DND-41 (cell line): ENCODE data around the gene STK4.

Source experiments
- ATAC-seq: fragments of 200-7000 bp; cut with Tn5 transposase; 3 replicates; pipeline ENCODE4 v1.9.1; 2021; ENCODE audit warnings: low read depth; ENCODE audit not compliant: insufficient read depth
- DNase-seq: peaks from one replicate; pipeline ENCODE4 v3.0.0-alpha.2; 2020
- H2AFZ ChIP-seq: 2 replicates; pipeline ENCODE4 v1.6.0; 2012; ENCODE audit warnings: low read depth, low read length
- H3K27ac ChIP-seq: 2 replicates; pipeline ENCODE4 v1.5.1; 2012; ENCODE audit warnings: low read length, inconsistent platforms
- H3K27me3 ChIP-seq: fragments of 200-600 bp; sonication (generic); 2 replicates; pipeline ENCODE4 v1.6.0; 2012; ENCODE audit warnings: low read length, mild to moderate bottlenecking, inconsistent platforms; ENCODE audit not compliant: insufficient read depth, poor library complexity
- H3K36me3 ChIP-seq: 2 replicates; pipeline ENCODE4 v1.5.1; 2012; ENCODE audit warnings: low read length, inconsistent platforms; ENCODE audit not compliant: insufficient read depth
- H3K4me1 ChIP-seq: 2 replicates; pipeline ENCODE4 v1.5.1; 2012; ENCODE audit warnings: mild to moderate bottlenecking, low read length; ENCODE audit not compliant: insufficient read depth
- H3K4me2 ChIP-seq: 2 replicates; pipeline ENCODE4 v1.6.0; 2012; ENCODE audit warnings: mild to moderate bottlenecking, moderate library complexity, low read length, inconsistent platforms; ENCODE audit not compliant: insufficient read depth
- H3K4me3 ChIP-seq, 2 experiments: fragments of 200-600 bp in 1 of 2; shearing (Covaris generic) in 1 of 2; 2 replicates each; pipeline ENCODE4 v1.5.1; 2012 to 2016; ENCODE audit warnings: inconsistent platforms in 2 of 2, low read length in 2 of 2, mild to moderate bottlenecking in 2 of 2, low read depth in 1 of 2, moderate library complexity in 1 of 2
- H3K79me2 ChIP-seq: 2 replicates; pipeline ENCODE4 v1.6.0; 2012; ENCODE audit warnings: low read length, inconsistent platforms; ENCODE audit not compliant: insufficient read depth
- H3K9ac ChIP-seq: 2 replicates; pipeline ENCODE4 v1.6.0; 2012; ENCODE audit warnings: low read depth, mild to moderate bottlenecking, inconsistent platforms, low read length, moderate library complexity
- H3K9me3 ChIP-seq: 2 replicates; pipeline ENCODE4 v1.5.1; 2012; ENCODE audit warnings: low read length, moderate library complexity, mild to moderate bottlenecking, inconsistent platforms; ENCODE audit not compliant: insufficient read depth, severe bottlenecking
- H4K20me1 ChIP-seq: 2 replicates; pipeline ENCODE4 v1.6.0; 2012; ENCODE audit warnings: low read length; ENCODE audit not compliant: insufficient read depth
- CTCF ChIP-seq: IDR thresholded peaks from 2 replicates; pipeline ENCODE4 v1.5.1; 2012; ENCODE audit warnings: borderline replicate concordance, low read length, moderate library complexity, mild to moderate bottlenecking; ENCODE audit not compliant: poor library complexity, severe bottlenecking; ENCODE audit errors: extremely low read depth
- EZH2 ChIP-seq: IDR thresholded peaks from 3 replicates; pipeline ENCODE4 v1.6.1; 2012; ENCODE audit warnings: borderline replicate concordance, low read depth, mild to moderate bottlenecking, moderate library complexity, low read length, inconsistent platforms; ENCODE audit not compliant: severe bottlenecking

STK4 gene

DNA sequence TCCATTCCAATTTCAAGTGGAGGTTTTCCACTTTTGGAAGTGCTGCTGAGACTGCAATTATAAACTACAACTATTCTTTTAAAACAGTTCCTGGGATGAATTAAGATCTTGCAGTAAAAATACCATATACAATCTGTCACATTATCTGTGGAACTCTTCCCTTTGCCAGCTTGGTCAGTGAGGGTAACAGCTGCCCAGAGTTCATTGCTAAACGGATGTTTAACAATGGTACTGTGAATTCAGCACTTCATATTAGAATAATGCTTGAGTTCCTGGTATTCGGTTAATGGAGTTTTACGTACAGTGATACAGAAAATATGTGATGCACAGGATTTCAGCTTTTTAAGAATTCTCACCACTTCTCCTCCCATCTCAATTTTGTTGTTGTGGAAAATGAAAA lies 83.1 kb downstream of the STK4 start:
- H3K9ac ChIP-seq, result no peak overlapping the region
- TF ChIP-seq CTCF (no peak), EZH2 (no peak)
- peak overlapping the region; percentile 21 for H3K27ac ChIP-seq
- no peak overlapping the region for H3K4me3 ChIP-seq
- ATAC-seq, result no peak
- H3K4me2 ChIP-seq, result no peak overlapping the region
- DNase-seq, result no peak
- peaks cover 3% of the 10 kb centered on the region for H3K79me2 ChIP-seq
- H3K27me3 ChIP-seq, result no peaks in the 10 kb centered on the region
- peaks cover 32% of the 10 kb centered on the region for H3K36me3 ChIP-seq
- H3K9me3 ChIP-seq, result no peaks in the 10 kb centered on the region
- H3K4me1 ChIP-seq, result peaks cover 49% of the 10 kb centered on the region
- H2AFZ ChIP-seq, result no peak overlapping the region
- peaks cover 6% of the 10 kb centered on the region; the same call in 1 of the 2 replicates for H4K20me1 ChIP-seq

- Histone ChIP-seq H3K79me2 (peaks cover 3% of the 10 kb centered on the region), H3K4me2 (no peak overlapping the region), H2AFZ (no peak overlapping the region), H3K27ac (peak overlapping the region; percentile 21), H3K27me3 (no peaks in the 10 kb centered on the region), H3K4me3 (no peak overlapping the region), H4K20me1 (peaks cover 9% of the 10 kb centered on the region; the same call in 1 of the 2 replicates), H3K9ac (no peak overlapping the region), H3K9me3 (no peaks in the 10 kb centered on the region), H3K36me3 (peaks cover 36% of the 10 kb centered on the region), H3K4me1 (peaks cover 49% of the 10 kb centered on the region)
- DNase-seq (peak; percentile 22), ATAC-seq (peak; percentile 28; the same call in 1 of the 3 replicates)
- no peak for TF ChIP-seq EZH2
- TF ChIP-seq CTCF, result no peak
Observed at GRCh38 chr20:45049904-45050471, 83.7 kb downstream of the STK4 start.

DNA sequence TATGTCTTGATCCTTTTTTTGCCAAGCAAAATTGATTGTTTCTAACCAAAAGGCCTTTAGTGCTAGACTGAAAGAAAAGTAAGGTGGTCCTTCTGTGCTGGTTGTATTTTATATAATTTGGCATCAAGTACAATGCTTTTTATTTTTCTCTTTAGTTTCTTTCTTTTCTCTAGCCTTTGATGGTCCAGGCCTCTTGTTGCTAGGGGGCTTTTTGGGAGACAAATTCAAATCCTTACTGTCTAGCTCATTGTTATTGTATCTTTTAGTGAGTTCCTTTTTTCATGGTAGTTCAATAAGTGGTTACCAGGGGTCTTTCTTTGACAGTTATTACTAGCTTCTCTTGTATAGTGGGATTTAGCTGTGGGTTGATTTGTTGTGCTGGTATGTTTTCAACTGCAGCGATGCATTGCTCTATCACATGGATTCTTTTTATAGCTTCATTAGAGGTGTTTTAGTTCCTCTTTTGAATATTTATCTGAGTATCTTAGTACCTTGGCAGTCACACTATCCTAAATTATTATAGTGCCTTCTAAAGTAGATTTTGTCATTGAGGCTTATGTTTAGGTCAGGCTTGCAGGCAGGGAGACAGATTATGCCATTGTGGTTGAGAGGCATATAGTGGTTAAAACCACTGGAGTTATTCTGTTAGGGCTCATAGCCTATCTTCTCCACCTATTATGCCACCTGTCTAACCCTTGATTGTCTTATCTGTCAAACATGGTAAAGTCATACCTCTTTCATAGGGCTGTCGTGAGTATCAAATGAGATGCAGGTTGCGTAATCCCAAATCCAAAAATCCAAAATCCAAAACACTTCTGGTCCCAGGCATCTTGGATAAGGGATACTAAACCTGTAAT lies 85.1 kb downstream of the STK4 start:
- Histone ChIP-seq H3K4me2 (no peak overlapping the region), H4K20me1 (peaks cover 9% of the 10 kb centered on the region; the same call in 1 of the 2 replicates), H3K4me3 (no peak overlapping the region), H2AFZ (no peak overlapping the region), H3K9me3 (no peaks in the 10 kb centered on the region), H3K36me3 (peaks cover 38% of the 10 kb centered on the region), H3K9ac (no peak overlapping the region), H3K27me3 (no peaks in the 10 kb centered on the region), H3K4me1 (peaks cover 49% of the 10 kb centered on the region), H3K27ac (no peak overlapping the region), H3K79me2 (peaks cover 3% of the 10 kb centered on the region)
- ATAC-seq, result peak; percentile 73
- TF ChIP-seq CTCF (no peak), EZH2 (no peak)
- no peak for DNase-seq
